Trophoblast cell (in vitro differentiated cells and primary cell): Measurements from ENCODE around the gene DIS3L2.
A peak's percentile ranks its signal among the peaks of the same experiment; 100 is the strongest.

Source experiments
- DNase-seq, 2 donors: peaks; one replicate each; pipeline ENCODE4 v3.0.0-alpha.2; 2016
- H2AFZ ChIP-seq: 2 replicates; pipeline ENCODE4 v1.6.1; 2013; ENCODE audit warnings: low read length, moderate library complexity, mild to moderate bottlenecking; ENCODE audit not compliant: insufficient read depth, poor library complexity
- H2AK5ac ChIP-seq: 2 replicates; pipeline ENCODE4 v1.6.1; 2013; ENCODE audit warnings: mild to moderate bottlenecking, low read length
- H2BK120ac ChIP-seq: 2 replicates; pipeline ENCODE4 v1.6.1; 2013; ENCODE audit warnings: low read length, mild to moderate bottlenecking, moderate library complexity; ENCODE audit not compliant: insufficient read depth, poor library complexity
- H2BK12ac ChIP-seq: 2 replicates; pipeline ENCODE4 v1.6.1; 2013; ENCODE audit warnings: mild to moderate bottlenecking, low read length, moderate library complexity
- H2BK5ac ChIP-seq: 2 replicates; pipeline ENCODE4 v1.6.1; 2013; ENCODE audit warnings: low read length, low read depth, moderate library complexity, mild to moderate bottlenecking; ENCODE audit not compliant: poor library complexity
- H3K14ac ChIP-seq: 2 replicates; pipeline ENCODE4 v1.6.1; 2013; ENCODE audit warnings: mild to moderate bottlenecking, low read length
- H3K18ac ChIP-seq: 2 replicates; pipeline ENCODE4 v1.6.1; 2013; ENCODE audit warnings: mild to moderate bottlenecking, low read length
- H3K23ac ChIP-seq: 2 replicates; pipeline ENCODE4 v1.6.1; 2013; ENCODE audit warnings: low read length
- H3K27ac ChIP-seq: 2 replicates; pipeline ENCODE4 v1.5.1; 2013; ENCODE audit warnings: low read depth, mild to moderate bottlenecking, inconsistent platforms, low read length, moderate library complexity
- H3K27me3 ChIP-seq: 2 replicates; pipeline ENCODE4 v1.6.1; 2013; ENCODE audit warnings: inconsistent platforms, mild to moderate bottlenecking, low read length, moderate library complexity; ENCODE audit not compliant: insufficient read depth
- H3K36me3 ChIP-seq, 2 experiments: 1 replicate in 1 of 2; 2 replicates in 1 of 2; pipeline ENCODE4 v1.6.1; 2013; ENCODE audit warnings: low read length in 2 of 2, mild to moderate bottlenecking in 2 of 2, moderate library complexity in 1 of 2; ENCODE audit not compliant: insufficient read depth in 2 of 2, control insufficient read depth in 1 of 2
- H3K4ac ChIP-seq: 2 replicates; pipeline ENCODE4 v1.6.1; 2013; ENCODE audit warnings: low read depth, mild to moderate bottlenecking, low read length, moderate library complexity
- H3K4me1 ChIP-seq, 2 experiments: 1 replicate in 1 of 2; 2 replicates in 1 of 2; pipeline ENCODE4 v1.6.1; 2013; ENCODE audit warnings: low read length in 2 of 2, mild to moderate bottlenecking in 2 of 2, moderate library complexity in 1 of 2; ENCODE audit not compliant: insufficient read depth in 2 of 2, control insufficient read depth in 1 of 2
- H3K4me2 ChIP-seq: 2 replicates; pipeline ENCODE4 v1.6.1; 2013; ENCODE audit warnings: inconsistent platforms, mild to moderate bottlenecking, low read length, moderate library complexity
- H3K4me3 ChIP-seq: 2 replicates; pipeline ENCODE4 v1.5.1; 2013; ENCODE audit warnings: mild to moderate bottlenecking, low read depth, low read length, inconsistent platforms
- H3K79me1 ChIP-seq: one replicate; pipeline ENCODE4 v1.6.1; 2013; ENCODE audit warnings: low read length
- H3K79me2 ChIP-seq: 2 replicates; pipeline ENCODE4 v1.6.1; 2013; ENCODE audit warnings: low read length, mild to moderate bottlenecking; ENCODE audit not compliant: control insufficient read depth, insufficient read depth, poor library complexity
- H3K9ac ChIP-seq: 2 replicates; pipeline ENCODE4 v1.6.1; 2013; ENCODE audit warnings: mild to moderate bottlenecking, low read length
- H3K9me3 ChIP-seq: 2 replicates; pipeline ENCODE4 v1.6.1; 2013; ENCODE audit warnings: low read depth, mild to moderate bottlenecking, control low read depth, inconsistent platforms, low read length; ENCODE audit not compliant: insufficient read depth
- H4K12ac ChIP-seq: 2 replicates; pipeline ENCODE4 v1.6.1; 2013; ENCODE audit warnings: low read depth, mild to moderate bottlenecking, low read length, moderate library complexity
- H4K8ac ChIP-seq: 2 replicates; pipeline ENCODE4 v1.6.1; 2013; ENCODE audit warnings: low read depth, mild to moderate bottlenecking, low read length, moderate library complexity
- H4K91ac ChIP-seq: one replicate; pipeline ENCODE4 v1.6.1; 2013; ENCODE audit warnings: low read depth, mild to moderate bottlenecking, low read length, moderate library complexity
- WGBS: extraction: QIAGEN DNeasy Blood & Tissue Kit; methylation state at CpG from one replicate; pipeline ENCODE4 v1.1.7; 2013; ENCODE audit warnings: missing lambda C conversion rate; ENCODE audit not compliant: insufficient read length, insufficient coverage; ENCODE audit errors: extremely low coverage; 5-methylcytosine and 5-hydroxymethylcytosine counted together

The DIS3L2 gene

DNA sequence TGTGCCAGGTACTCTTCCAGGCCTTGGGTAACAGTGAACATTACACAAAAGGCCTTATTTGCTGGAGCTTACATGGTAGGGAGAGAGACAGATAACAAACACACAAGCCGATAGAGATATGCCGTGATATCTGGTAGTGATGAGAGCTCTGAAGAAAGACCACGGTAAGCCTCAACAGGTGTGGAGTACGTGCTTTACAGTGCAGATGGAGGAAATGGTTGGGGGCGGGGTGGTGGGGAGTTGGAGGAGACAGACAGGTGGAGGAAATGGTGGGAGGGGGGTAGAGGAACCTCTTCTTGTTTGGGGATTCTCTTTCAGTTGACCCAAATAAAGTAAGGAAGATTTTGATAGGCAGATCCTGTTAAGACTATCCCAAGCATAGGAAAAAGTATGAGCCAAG lies 276.0 kb downstream of the DIS3L2 start:
- H3K27me3 ChIP-seq: no peaks in the 10 kb centered on the region
- no peak overlapping the region for H2BK5ac ChIP-seq
- no peak overlapping the region for H2AFZ ChIP-seq
- H3K79me1 ChIP-seq: no peaks in the 10 kb centered on the region
- no peak overlapping the region for H2BK120ac ChIP-seq
- H3K4me1 ChIP-seq: no peaks in the 10 kb centered on the region
- H3K36me3 ChIP-seq: peaks cover 0 to 2% of the 10 kb centered on the region in 2 experiments
- H3K9ac ChIP-seq: no peak overlapping the region
- no peaks in the 10 kb centered on the region for H3K9me3 ChIP-seq
- H3K4ac ChIP-seq: no peak overlapping the region
- no peak overlapping the region for H3K18ac ChIP-seq
- H3K14ac ChIP-seq: no peak overlapping the region
- no peak overlapping the region for H4K8ac ChIP-seq
- H2BK12ac ChIP-seq: no peak overlapping the region
- WGBS: no CpG with 5 or more reads among the region's 5 CpGs
- H4K12ac ChIP-seq: no peak overlapping the region
- no peak overlapping the region for H2AK5ac ChIP-seq
- H3K79me2 ChIP-seq: no peaks in the 10 kb centered on the region
- H3K4me3 ChIP-seq: no peak overlapping the region
- no peak for DNase-seq
- H3K23ac ChIP-seq: no peak overlapping the region
- no peak overlapping the region for H4K91ac ChIP-seq
- no peak overlapping the region for H3K4me2 ChIP-seq
- H3K27ac ChIP-seq: no peak overlapping the region

DNA sequence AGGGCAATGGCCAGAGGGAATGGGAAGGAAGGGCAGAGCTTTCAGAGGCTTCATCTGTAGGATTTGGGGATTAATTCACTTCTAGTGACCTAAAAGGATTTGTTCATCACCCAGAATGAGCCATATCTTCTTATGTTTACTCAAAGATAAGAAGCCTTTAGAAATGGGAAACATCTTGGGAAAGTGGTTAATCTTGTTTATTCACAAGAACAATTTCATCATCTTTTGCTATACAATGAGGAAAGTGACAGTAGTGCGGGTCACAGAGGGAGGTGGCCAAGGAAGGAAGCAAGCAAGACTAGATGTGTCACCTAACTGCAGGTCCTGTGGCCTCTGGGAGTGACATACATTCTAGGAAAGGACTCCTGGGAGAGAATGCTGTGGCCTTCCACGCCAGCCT lies 276.6 kb downstream of the DIS3L2 start:
- Histone ChIP-seq H4K8ac (no peak overlapping the region), H3K79me1 (no peaks in the 10 kb centered on the region), H2BK5ac (no peak overlapping the region), H3K4me2 (no peak overlapping the region), H2AK5ac (no peak overlapping the region), H2BK120ac (no peak overlapping the region), H4K12ac (no peak overlapping the region), H3K14ac (no peak overlapping the region), H3K27me3 (no peaks in the 10 kb centered on the region), H3K79me2 (no peaks in the 10 kb centered on the region), H2BK12ac (no peak overlapping the region), H3K36me3 (peaks cover 0 to 2% of the 10 kb centered on the region in 2 experiments), H3K18ac (no peak overlapping the region), H3K27ac (no peak overlapping the region), H3K9me3 (peaks cover 2% of the 10 kb centered on the region), H4K91ac (no peak overlapping the region), H3K23ac (no peak overlapping the region), H3K4ac (no peak overlapping the region), H3K4me1 (no peaks in the 10 kb centered on the region), H3K4me3 (no peak overlapping the region), H3K9ac (no peak overlapping the region), H2AFZ (no peak overlapping the region)
- DNase-seq: peak; percentile 86 to 95
- WGBS: no CpG with 5 or more reads among the region's 2 CpGs

DNA sequence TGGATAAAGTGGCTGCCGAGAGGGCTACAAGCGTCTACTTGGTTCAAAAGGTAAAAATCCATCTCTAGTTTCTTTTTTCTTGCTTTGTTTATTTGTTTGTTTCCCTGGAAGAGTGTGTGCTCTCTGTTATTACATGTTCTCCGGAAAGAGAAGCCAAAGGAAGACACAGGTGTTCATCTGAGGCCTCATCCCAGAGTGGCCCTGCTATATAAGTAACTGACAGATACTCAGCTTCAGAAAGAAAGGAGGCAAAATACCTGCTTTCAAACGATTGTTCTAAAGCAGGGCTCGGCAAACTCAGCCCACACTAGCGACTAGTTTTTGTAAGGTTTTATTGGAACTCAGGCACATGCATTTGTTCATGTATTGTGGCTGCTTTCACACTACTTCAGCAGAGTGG lies 277.1 kb downstream of the DIS3L2 start:
- Histone ChIP-seq H4K12ac (no peak overlapping the region), H3K18ac (no peak overlapping the region), H3K9me3 (peaks cover 2% of the 10 kb centered on the region), H2BK5ac (no peak overlapping the region), H3K4me1 (no peaks in the 10 kb centered on the region), H4K8ac (no peak overlapping the region), H3K23ac (no peak overlapping the region), H3K14ac (no peak overlapping the region), H2AK5ac (no peak overlapping the region), H3K36me3 (peaks cover 0 to 2% of the 10 kb centered on the region in 2 experiments), H2BK120ac (no peak overlapping the region), H3K9ac (no peak overlapping the region), H3K4me2 (no peak overlapping the region), H3K4ac (no peak overlapping the region), H3K4me3 (no peak overlapping the region), H3K27ac (no peak overlapping the region), H3K79me1 (no peaks in the 10 kb centered on the region), H3K79me2 (no peaks in the 10 kb centered on the region), H2AFZ (no peak overlapping the region), H3K27me3 (no peaks in the 10 kb centered on the region), H4K91ac (no peak overlapping the region), H2BK12ac (no peak overlapping the region)
- no peak for DNase-seq
- WGBS: no CpG with 5 or more reads among the region's 6 CpGs

DNA sequence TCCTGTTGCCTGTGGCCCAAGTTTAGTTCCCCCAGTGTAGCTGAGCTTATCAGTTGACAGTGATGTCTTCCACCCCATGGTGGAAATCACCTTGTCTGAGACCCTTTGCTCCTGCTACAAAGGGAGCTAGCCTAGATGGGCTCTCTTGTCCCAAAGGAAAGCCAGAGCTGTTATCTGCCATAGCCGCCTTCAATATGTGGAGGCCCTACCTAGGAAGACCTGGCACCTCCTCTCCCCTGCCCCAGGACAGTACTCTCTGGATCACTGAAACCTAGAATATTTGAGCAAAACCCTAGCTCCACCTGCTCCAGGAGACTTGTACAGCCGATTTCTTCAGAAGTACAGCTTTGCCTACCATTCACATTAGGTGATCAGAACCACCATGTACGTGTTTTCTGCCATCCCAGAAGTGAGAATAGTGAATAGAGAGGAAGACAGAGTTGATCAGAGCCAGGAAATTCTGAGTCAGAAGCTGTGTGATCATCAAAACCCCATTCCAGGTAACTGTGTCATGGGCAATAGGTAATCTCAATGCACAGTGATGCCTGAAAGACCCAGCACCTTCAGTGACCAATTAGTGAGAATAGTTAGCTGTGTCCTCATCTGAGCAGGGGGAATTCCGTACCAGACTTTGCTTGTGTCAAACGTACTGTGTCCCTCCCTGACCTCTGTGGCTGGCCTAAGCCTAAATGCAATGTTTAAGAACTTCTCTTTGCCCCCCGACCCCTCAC lies 278.6 kb downstream of the DIS3L2 start:
- H2BK5ac ChIP-seq: no peak overlapping the region
- H4K12ac ChIP-seq: no peak overlapping the region
- no peak overlapping the region for H2BK12ac ChIP-seq
- no peak overlapping the region for H3K23ac ChIP-seq
- H2AK5ac ChIP-seq: no peak overlapping the region
- no peak overlapping the region for H2BK120ac ChIP-seq
- no peak overlapping the region for H4K8ac ChIP-seq
- no peak overlapping the region for H3K14ac ChIP-seq
- H3K27ac ChIP-seq: no peak overlapping the region
- H3K36me3 ChIP-seq: peaks cover 0 to 2% of the 10 kb centered on the region in 2 experiments
- no CpG with 5 or more reads among the region's 6 CpGs for WGBS
- no peaks in the 10 kb centered on the region for H3K79me1 ChIP-seq
- H3K9ac ChIP-seq: no peak overlapping the region
- H3K4ac ChIP-seq: no peak overlapping the region
- H3K4me3 ChIP-seq: no peak overlapping the region
- H3K4me1 ChIP-seq: no peaks in the 10 kb centered on the region
- H3K4me2 ChIP-seq: no peak overlapping the region
- H2AFZ ChIP-seq: no peak overlapping the region
- DNase-seq: peak; percentile 77 to 83
- H3K27me3 ChIP-seq: no peaks in the 10 kb centered on the region
- peaks cover 2% of the 10 kb centered on the region for H3K9me3 ChIP-seq
- no peak overlapping the region for H4K91ac ChIP-seq
- H3K79me2 ChIP-seq: no peaks in the 10 kb centered on the region
- no peak overlapping the region for H3K18ac ChIP-seq
